Spinal cord (tissue), 10 donors: ENCODE measurements around the gene GAS7. TPM values are rescaled to one million over a fixed set of nuclear protein-coding genes. Genes with fewer than 3 reads are reported as not detected.
"Not testable (repeated sequence)": the region's sequence is repeated elsewhere in the genome, so short reads cannot be mapped to it uniquely, and the experiment has no call there.

Source experiments
- DNase-seq, 6 donors: peaks; one replicate each; pipeline versions ENCODE4 v3.0.0 to v3.0.0-alpha.2; 2013 to 2015; ENCODE audit warnings: low spot score in 6 of 6, low read depth in 4 of 6
- H3K27ac ChIP-seq: one replicate; pipeline ENCODE4 v1.5.1; 2013; ENCODE audit warnings: low read depth, low read length, control low read depth
- H3K27me3 ChIP-seq: one replicate; pipeline ENCODE4 v1.6.1; 2013; ENCODE audit warnings: low read length; ENCODE audit not compliant: control insufficient read depth, insufficient read depth
- H3K36me3 ChIP-seq: one replicate; pipeline ENCODE4 v1.6.1; 2013; ENCODE audit warnings: low read length; ENCODE audit not compliant: control insufficient read depth, insufficient read depth
- H3K4me1 ChIP-seq: one replicate; pipeline ENCODE4 v1.6.1; 2013; ENCODE audit warnings: low read length; ENCODE audit not compliant: control insufficient read depth, insufficient read depth
- H3K4me3 ChIP-seq: one replicate; pipeline ENCODE4 v1.5.1; 2013; ENCODE audit warnings: low read depth, low read length, control low read depth
- H3K9me3 ChIP-seq: one replicate; pipeline ENCODE4 v1.6.1; 2013; ENCODE audit warnings: low read length; ENCODE audit not compliant: control insufficient read depth, insufficient read depth
- WGBS: methylation state at CpG from one replicate; pipeline ENCODE4 v1.1.5; 2013; ENCODE audit warnings: missing lambda C conversion rate; ENCODE audit not compliant: insufficient coverage; 5-methylcytosine and 5-hydroxymethylcytosine counted together
- polyA plus RNA-seq, 2 donors: library from polyadenylated mRNA; unstranded; fragments of 120-200 nt; gene quantifications; one replicate each; pipeline ENCODE4 v1.2.1, GENCODE V29; 2013; ENCODE audit not compliant: insufficient read length in 2 of 2
- total RNA-seq, 2 donors: library from RNA; depleted of rRNA in 1 of 2; stranded (reverse); fragments of 120-200 nt in 1 of 2; fragments of >200 nt in 1 of 2; gene quantifications; one replicate each; pipeline versions ENCODE4 v1.2.3 to v1.2.4, GENCODE V29; 2013 to 2014
- donor health status: healthy.

The GAS7 gene
- total and polyA plus RNA-seq, 4 donors: 51.8 to 93.8 (median 79.1) TPM

DNA sequence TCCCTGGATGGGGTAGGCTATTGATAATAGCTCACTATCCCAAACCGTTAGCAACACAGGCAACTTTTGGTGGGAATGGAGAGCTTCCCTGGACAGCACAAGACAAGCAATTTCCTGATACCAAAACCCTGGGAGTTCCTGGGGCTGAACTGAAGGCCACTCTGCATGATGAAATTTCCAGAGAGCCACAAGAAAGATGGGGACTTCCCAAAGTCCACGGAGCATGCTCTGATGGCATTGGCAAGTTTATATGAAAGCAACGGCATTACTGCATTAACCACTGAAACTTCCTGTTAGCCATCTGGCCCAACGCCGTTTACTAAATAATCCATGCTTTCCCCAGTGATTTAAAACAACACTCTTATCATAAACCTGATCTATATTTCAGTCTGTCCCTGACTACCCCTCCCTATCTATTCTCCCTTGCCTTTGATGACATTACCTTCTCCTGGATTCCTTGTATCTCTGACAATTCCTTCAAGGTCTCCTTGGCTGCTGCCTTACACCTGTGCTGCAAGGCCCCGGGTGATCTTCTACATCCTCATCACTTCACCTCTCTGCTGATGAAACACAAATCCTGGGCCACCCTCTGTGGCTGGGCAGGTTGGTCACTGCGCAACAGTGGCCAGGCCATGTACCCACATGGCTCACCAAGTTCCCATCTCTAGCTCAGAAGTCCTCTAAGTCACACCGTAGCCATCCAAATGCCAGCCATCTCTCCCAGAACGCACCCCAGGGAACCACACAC, 184.9 kb downstream of the GAS7 start:
- H3K4me1 ChIP-seq: peaks cover under 1% of the 10 kb centered on the region
- H3K27ac ChIP-seq: no peak overlapping the region
- no peaks in the 10 kb centered on the region for H3K36me3 ChIP-seq
- DNase-seq: no peak
- H3K9me3 ChIP-seq: no peaks in the 10 kb centered on the region
- H3K4me3 ChIP-seq: no peak overlapping the region
- 94% methylated on average over 8 of the region's 9 CpGs for WGBS
- H3K27me3 ChIP-seq: no peaks in the 10 kb centered on the region

DNA sequence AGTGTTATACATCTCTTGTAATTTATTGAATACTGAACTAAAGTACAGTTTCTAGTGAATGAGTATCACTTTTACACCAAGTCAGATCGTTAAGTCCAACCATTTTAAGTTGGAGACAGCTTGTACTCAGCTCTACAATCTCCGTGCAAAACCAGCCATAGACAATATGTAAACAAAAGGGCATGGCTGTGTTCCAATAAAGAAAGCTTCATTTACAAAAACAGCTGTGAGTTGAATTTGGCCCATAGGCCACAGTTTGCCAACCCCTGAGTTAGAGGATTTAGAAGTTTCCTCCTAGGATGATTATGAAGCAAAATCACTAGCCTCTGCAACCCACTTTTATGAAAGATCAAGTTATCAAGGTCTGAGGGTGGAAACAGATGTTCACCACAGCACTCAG, 187.7 kb downstream of the GAS7 start:
- no peak overlapping the region for H3K27ac ChIP-seq
- no CpG with 5 or more reads among the region's 2 CpGs for WGBS
- no peak for DNase-seq

DNA sequence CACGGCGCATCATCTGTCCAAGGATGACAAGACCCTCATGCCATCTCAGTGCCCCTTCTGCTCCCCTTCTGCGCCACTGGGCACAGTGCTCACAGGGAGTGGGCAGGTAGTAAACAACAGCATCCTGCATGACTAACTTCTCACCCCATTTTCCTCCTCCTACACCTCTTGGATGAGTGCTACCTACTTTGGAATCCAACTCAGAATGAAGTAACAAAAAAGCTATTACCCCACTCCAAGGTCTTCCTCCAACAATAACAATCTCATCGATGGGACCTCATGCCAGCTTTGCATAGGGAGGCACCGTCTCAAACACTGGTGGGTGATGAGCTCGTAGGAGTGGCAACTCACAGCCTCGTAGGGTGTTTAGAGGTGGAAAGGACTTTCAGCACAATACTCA, 194.7 kb downstream of the GAS7 start:
- no peaks in the 10 kb centered on the region for H3K27me3 ChIP-seq
- no peak for DNase-seq
- no peak overlapping the region for H3K4me3 ChIP-seq
- H3K27ac ChIP-seq: no peak overlapping the region
- peaks cover 7% of the 10 kb centered on the region for H3K4me1 ChIP-seq
- WGBS: 94% methylated on average over 3 of the region's 7 CpGs
- H3K36me3 ChIP-seq: no peaks in the 10 kb centered on the region
- no peaks in the 10 kb centered on the region for H3K9me3 ChIP-seq

More for the DNA sequence above, 187.7 kb downstream of the GAS7 start:
- Histone ChIP-seq H3K27me3 (no peaks in the 10 kb centered on the region), H3K4me3 (no peak overlapping the region), H3K4me1 (no peaks in the 10 kb centered on the region), H3K36me3 (no peaks in the 10 kb centered on the region), H3K9me3 (no peaks in the 10 kb centered on the region)

DNA sequence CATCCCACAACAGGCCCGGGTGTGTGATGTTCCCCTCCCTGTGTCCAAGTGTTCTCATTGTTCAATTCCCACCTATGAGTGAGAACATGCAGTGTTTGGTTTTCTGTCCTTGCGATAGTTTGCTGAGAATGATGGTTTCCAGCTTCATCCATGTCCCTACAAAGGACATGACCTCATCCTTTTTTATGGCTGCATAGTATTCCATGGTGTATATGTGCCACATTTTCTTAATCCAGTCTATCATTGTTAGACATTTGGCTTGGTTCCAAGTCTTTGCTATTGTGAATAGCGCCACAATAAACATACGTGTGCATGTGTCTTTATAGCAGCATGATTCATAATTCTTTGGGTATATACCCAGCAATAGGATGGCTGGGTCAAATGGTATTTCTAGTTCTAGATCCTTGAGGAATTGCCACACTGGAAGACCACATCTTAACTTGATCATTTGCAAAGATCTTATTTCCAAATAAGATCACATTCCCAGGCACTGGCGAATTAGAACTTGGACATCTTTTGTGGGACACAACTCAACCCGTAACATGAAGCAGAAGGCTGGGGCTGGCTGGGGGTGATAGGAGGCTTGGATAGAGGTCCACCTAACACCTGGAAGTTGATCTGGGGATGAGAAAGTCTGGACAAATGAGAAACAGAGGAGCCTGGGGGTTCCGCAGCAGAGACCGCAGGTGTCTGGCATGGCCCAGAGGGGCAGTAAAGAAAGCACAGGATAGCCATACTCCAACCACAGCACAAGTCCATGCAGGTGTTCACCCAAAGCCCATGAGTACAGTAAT, 195.6 kb downstream of the GAS7 start:
- not testable (repeated sequence) for H3K4me3 ChIP-seq, H3K27me3 ChIP-seq, H3K36me3 ChIP-seq, H3K4me1 ChIP-seq, H3K9me3 ChIP-seq, DNase-seq, H3K27ac ChIP-seq
- WGBS: 100% methylated on average over 1 of the region's 8 CpGs

DNA sequence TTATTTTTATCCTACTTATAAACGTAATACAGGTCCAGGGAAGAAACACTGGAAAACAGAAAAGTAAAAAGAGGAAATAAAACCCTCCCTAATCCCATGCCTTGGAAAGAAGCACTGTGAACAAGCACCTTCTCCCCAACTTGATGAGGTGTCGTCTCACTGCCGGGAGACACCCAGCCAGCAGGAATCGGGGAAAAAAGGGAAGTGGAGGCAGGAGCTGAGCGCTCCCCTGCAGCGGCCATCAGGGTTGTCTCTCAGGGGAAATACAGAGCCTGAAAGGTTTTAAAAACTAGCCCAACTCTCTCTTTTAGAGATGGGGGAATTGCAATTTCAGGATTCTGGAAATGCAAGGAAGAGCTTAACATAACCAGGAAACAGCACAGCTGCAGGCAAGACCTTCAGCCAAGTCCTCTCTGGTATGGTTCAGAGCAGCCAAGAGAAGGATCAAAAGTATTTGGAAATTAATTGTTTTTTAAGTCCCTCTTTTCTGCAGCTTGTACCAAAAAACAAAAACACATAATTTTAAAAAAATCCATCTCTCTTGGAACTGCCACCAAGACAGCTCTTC, 197.0 kb downstream of the GAS7 start:
- Histone ChIP-seq H3K27ac (no peak overlapping the region), H3K4me3 (no peak overlapping the region), H3K9me3 (no peaks in the 10 kb centered on the region), H3K36me3 (no peaks in the 10 kb centered on the region), H3K27me3 (no peaks in the 10 kb centered on the region), H3K4me1 (peaks cover 7% of the 10 kb centered on the region)
- WGBS: no CpG with 5 or more reads among the region's 6 CpGs
- DNase-seq: no peak

DNA sequence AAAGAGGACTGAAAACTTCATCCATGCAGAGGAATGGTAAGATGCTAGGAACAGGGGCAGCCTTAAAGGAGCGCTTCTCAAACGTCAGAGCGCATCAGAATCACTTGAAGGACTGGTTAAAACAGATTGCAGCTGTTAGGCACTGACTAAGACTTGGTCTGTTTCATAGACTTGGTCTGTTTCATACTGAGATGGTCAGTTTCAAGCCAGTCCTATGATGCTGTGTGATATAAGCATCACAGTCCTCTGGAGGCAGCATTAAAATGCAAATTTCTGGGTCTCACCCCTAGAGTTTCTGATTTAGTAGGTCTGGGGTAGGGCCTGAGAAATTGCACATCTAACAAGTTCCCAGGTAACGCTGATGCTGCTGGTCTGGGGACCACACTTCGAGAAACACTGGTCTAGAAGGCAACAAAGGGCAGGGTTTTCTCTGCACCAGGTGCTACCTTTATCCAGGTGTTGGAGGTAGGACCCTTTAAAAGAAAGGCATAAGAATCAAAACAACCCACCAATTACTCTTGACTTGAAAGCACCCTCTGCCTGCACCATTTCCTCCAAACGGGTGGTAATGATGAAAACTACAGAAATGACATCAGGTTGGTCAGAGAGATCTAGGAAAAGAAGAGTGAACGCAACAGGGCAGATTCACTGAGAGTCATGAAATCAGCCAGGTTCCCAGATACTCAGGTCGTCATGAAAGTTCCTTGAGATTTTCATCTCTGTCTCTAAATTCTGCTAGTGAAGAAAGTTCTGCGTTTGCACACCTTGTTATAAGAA, 198.3 kb downstream of the GAS7 start:
- Histone ChIP-seq H3K27ac (no peak overlapping the region), H3K27me3 (no peaks in the 10 kb centered on the region), H3K36me3 (no peaks in the 10 kb centered on the region), H3K9me3 (no peaks in the 10 kb centered on the region), H3K4me3 (no peak overlapping the region), H3K4me1 (peaks cover 7% of the 10 kb centered on the region)
- no peak for DNase-seq
- 87% methylated on average over 8 of the region's 9 CpGs for WGBS

DNA sequence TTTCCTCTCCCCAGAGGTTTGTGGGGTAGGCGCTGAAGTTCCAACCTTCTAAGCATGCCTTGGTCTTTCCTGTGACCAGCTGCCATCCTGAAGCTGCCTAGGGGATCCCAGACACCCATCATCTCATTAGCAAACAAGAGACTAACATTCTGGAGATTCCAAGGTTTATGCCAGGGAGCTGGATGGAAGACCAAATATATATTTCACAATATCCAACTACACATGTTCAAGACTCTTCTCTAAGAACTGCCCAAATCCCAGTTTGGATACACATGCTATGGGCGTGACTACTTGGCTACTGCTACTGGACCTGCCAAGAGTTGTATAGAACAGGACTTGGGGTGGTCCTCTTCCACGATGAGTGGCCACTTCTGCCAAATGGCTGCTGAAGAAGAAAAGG, 200.3 kb downstream of the GAS7 start:
- H3K9me3 ChIP-seq: no peaks in the 10 kb centered on the region
- DNase-seq: no peak
- peaks cover 7% of the 10 kb centered on the region for H3K4me1 ChIP-seq
- 75% methylated on average over 2 of the region's 3 CpGs for WGBS
- H3K27me3 ChIP-seq: no peaks in the 10 kb centered on the region
- no peak overlapping the region for H3K27ac ChIP-seq
- no peaks in the 10 kb centered on the region for H3K36me3 ChIP-seq
- no peak overlapping the region for H3K4me3 ChIP-seq

DNA sequence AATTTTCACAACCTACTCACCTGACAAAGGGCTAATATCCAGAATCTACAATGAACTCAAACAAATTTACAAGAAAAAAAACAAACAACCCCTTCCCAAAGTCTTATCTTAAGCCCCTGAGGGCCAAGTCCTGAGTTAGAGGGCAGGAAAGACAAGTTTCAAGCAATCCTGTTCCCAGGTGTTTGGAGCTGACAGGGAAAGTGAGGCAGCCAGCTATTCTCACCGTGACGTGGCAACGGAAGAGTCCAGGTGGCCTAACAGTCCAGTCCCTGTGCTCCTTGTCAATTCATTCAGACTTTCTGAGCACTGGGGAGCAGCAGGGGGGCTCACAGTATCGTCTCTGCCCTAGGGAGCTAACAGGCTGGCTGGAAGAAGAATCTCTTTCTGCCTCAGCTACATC, 203.6 kb downstream of the GAS7 start:
- Histone ChIP-seq H3K9me3 (no peaks in the 10 kb centered on the region), H3K27me3 (no peaks in the 10 kb centered on the region), H3K36me3 (no peaks in the 10 kb centered on the region), H3K4me1 (no peaks in the 10 kb centered on the region), H3K27ac (no peak overlapping the region), H3K4me3 (no peak overlapping the region)
- 64% methylated on average over 3 of the region's 4 CpGs for WGBS
- no peak for DNase-seq

DNA sequence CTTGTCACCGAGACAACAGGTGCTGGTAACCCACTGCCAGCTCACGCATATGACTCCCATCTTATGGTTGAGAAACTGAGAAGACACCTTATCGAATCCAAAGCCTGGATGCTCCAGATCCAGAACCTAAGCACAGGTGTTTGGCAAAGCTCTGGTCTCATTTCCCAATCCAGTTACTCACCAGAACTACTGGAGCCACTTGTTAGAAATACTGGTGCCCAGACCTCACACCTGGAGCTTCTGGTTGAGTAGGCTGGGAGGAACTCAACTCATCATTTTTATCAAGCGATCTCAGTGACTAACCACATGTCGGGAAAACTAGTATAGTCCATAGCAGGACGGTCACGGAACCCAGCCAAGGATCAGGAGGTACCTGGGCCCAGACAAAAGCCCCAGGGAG, 206.6 kb downstream of the GAS7 start:
- WGBS: 96% methylated on average over 6 of the region's 7 CpGs
- DNase-seq: no peak
- no peaks in the 10 kb centered on the region for H3K36me3 ChIP-seq
- H3K27ac ChIP-seq: no peak overlapping the region
- no peak overlapping the region for H3K4me3 ChIP-seq
- H3K27me3 ChIP-seq: no peaks in the 10 kb centered on the region
- H3K9me3 ChIP-seq: no peaks in the 10 kb centered on the region
- peaks cover 6% of the 10 kb centered on the region for H3K4me1 ChIP-seq
